Erythroblast (primary cell): ENCODE results near the gene ANKRD13D.

Experiments
- GATA1 ChIP-seq: IDR thresholded peaks from 2 replicates; pipeline ENCODE4 v1.6.1; 2011; ENCODE audit warnings: low read depth, mild to moderate bottlenecking, control low read depth, low read length, moderate library complexity
- POLR2A ChIP-seq: IDR thresholded peaks from 2 replicates; pipeline ENCODE4 v1.6.1; 2011; ENCODE audit warnings: mild to moderate bottlenecking, low read length

DNA sequence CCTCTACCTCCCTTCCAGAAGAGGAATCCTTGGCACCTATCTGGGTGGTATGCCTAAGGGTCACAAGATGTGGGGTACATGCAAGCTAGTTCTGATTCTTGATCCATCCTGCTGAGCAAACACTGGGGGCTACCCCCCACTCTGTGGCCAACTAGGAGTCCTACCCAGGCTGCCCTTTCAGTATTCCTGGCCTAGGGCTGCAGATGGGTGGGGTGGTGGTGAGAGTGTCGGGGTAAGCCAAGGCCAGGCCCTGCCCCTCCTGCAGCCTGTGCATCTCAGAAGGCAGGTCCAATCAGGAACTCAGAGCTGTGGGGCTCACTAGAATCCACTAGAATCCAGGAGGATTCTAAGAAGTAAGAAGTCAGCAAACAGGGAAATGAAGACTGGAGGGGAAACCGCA, 25.1 kb downstream of the ANKRD13D start:
- no peak for TF ChIP-seq POLR2A
- TF ChIP-seq GATA1 = no peak
